Endothelial cell of umbilical vein (primary cell): ENCODE results near the gene ACOX3. TPM values are rescaled to one million over a fixed set of nuclear protein-coding genes. Genes with fewer than 3 reads are reported as not detected.

Source experiments
- BruUV-seq: library from RNA; stranded (reverse); fragments of 400-500 nt; replicated peaks from 2 replicates; lab custom pipeline; 2021; lab: Mats Ljungman, UMichigan
- CTCF ChIA-PET: fragments of 300-600, 350-600 bp; sonication (Branson Sonifier 250); formaldehyde crosslinking; loops from one replicate; lab custom pipeline; 2021; ENCODE audit warnings: antibody characterized with exemption, inconsistent platforms; lab: Charles Lee
- POLR2A ChIA-PET: fragments of 300-600, 350-600 bp; sonication (Branson Sonifier 250); formaldehyde crosslinking; loops from one replicate; lab custom pipeline; 2021; ENCODE audit warnings: antibody characterized with exemption, inconsistent platforms; lab: Charles Lee
- DNase-seq: peaks from one replicate; pipeline ENCODE4 v3.0.0-alpha.2; 2011; ENCODE audit warnings: low read depth, low spot score
- FAIRE-seq: peaks from 2 replicates; lab custom pipeline; 2011; peaks lifted over from hg19 to GRCh38; lab: Jason Lieb, UNC
- H2AFZ ChIP-seq: 2 replicates; pipeline ENCODE4 v1.6.0; 2012; ENCODE audit warnings: low read depth, low read length, control low read depth, inconsistent platforms
- H3K27ac ChIP-seq: 2 replicates; pipeline ENCODE4 v1.5.1; 2011; ENCODE audit warnings: low read depth, mild to moderate bottlenecking, control low read depth, low read length, moderate library complexity; ENCODE audit not compliant: insufficient read depth
- H3K27me3 ChIP-seq, 2 experiments: 2 replicates each; pipeline versions ENCODE4 v1.6.0 to v1.6.1; 2011; ENCODE audit warnings: low read length in 2 of 2, mixed read lengths in 1 of 2; ENCODE audit not compliant: control insufficient read depth in 2 of 2, insufficient read depth in 2 of 2
- H3K36me3 ChIP-seq, 2 experiments: 2 replicates in 1 of 2; 3 replicates in 1 of 2; pipeline ENCODE4 v1.5.1; 2011; ENCODE audit warnings: low read length in 2 of 2, mild to moderate bottlenecking in 1 of 2, moderate library complexity in 1 of 2; ENCODE audit not compliant: control insufficient read depth in 2 of 2, insufficient read depth in 2 of 2; ENCODE audit errors: extremely low read depth in 1 of 2
- H3K4me1 ChIP-seq: 3 replicates; pipeline ENCODE4 v1.5.1; 2011; ENCODE audit warnings: mild to moderate bottlenecking, low read length; ENCODE audit not compliant: control insufficient read depth, insufficient read depth; ENCODE audit errors: extremely low read depth
- H3K4me2 ChIP-seq: 2 replicates; pipeline ENCODE4 v1.6.1; 2011; ENCODE audit warnings: low read length, control low read depth, mixed read lengths; ENCODE audit not compliant: insufficient read depth
- H3K4me3 ChIP-seq, 3 experiments: fragments of 200-600 bp in 1 of 3; sonication (generic), shearing (Covaris generic) in 1 of 3; replicated peaks in 1 of 3; 2 replicates each; pipeline ENCODE4 v1.5.1; 2011 to 2016; ENCODE audit warnings: control low read depth in 3 of 3, low read length in 3 of 3, mild to moderate bottlenecking in 2 of 3, inconsistent platforms in 1 of 3, low read depth in 1 of 3, moderate library complexity in 1 of 3; ENCODE audit not compliant: insufficient read depth in 1 of 3
- H3K79me2 ChIP-seq: 2 replicates; pipeline ENCODE4 v1.6.0; 2012; ENCODE audit warnings: low read length, inconsistent platforms; ENCODE audit not compliant: control insufficient read depth, insufficient read depth
- H3K9ac ChIP-seq: replicated peaks from 2 replicates; pipeline ENCODE3; 2011; ENCODE audit warnings: low read length, control low read depth; ENCODE audit not compliant: insufficient read depth; ENCODE audit errors: extremely low read depth
- H3K9me1 ChIP-seq: replicated peaks from 3 replicates; pipeline ENCODE4 v1.6.0; 2011; ENCODE audit warnings: mild to moderate bottlenecking, low read length; ENCODE audit not compliant: control insufficient read depth, insufficient read depth; ENCODE audit errors: extremely low read depth
- H3K9me3 ChIP-seq: replicated peaks from 2 replicates; pipeline ENCODE4 v1.5.1; 2012; ENCODE audit warnings: low read length, inconsistent platforms; ENCODE audit not compliant: control insufficient read depth, insufficient read depth
- H4K20me1 ChIP-seq: replicated peaks from 2 replicates; pipeline ENCODE3; 2011; ENCODE audit warnings: mild to moderate bottlenecking, low read length; ENCODE audit not compliant: control insufficient read depth, insufficient read depth; ENCODE audit errors: extremely low read depth
- CTCF ChIP-seq, 2 donors: IDR thresholded peaks; 1 replicate in 1 of 2; 2 replicates in 1 of 2; pipeline ENCODE4 v1.5.1; 2011; ENCODE audit warnings: low read length in 2 of 2, mild to moderate bottlenecking in 2 of 2, moderate library complexity in 2 of 2, control low read depth in 1 of 2, inconsistent platforms in 1 of 2, low read depth in 1 of 2; ENCODE audit not compliant: insufficient read depth in 1 of 2; ENCODE audit errors: extremely low read depth in 1 of 2
- EZH2 ChIP-seq: IDR thresholded peaks from 2 replicates; pipeline ENCODE4 v1.6.1; 2012; ENCODE audit warnings: borderline replicate concordance, low read depth, mild to moderate bottlenecking, moderate library complexity, low read length, inconsistent platforms; ENCODE audit not compliant: severe bottlenecking
- FOS ChIP-seq: IDR thresholded peaks from 2 replicates; pipeline ENCODE4 v1.6.1; 2011; ENCODE audit warnings: mild to moderate bottlenecking, low read length, moderate library complexity, borderline replicate concordance; ENCODE audit not compliant: insufficient read depth
- GATA2 ChIP-seq: IDR thresholded peaks from 2 replicates; pipeline ENCODE4 v1.7.0; 2011; ENCODE audit warnings: low read depth, mild to moderate bottlenecking, moderate library complexity, mixed read lengths, low read length; ENCODE audit not compliant: insufficient read length, insufficient read depth
- JUN ChIP-seq: IDR thresholded peaks from 2 replicates; pipeline ENCODE4 v1.6.1; 2011; ENCODE audit warnings: borderline replicate concordance, low read depth; ENCODE audit not compliant: insufficient read length, insufficient read depth
- MAX ChIP-seq: IDR thresholded peaks from 2 replicates; pipeline ENCODE4 v1.6.1; 2011; ENCODE audit not compliant: insufficient read depth, insufficient read length
- MYC ChIP-seq: IDR thresholded peaks from one replicate; pipeline ENCODE4 v1.6.1; 2011; ENCODE audit warnings: mild to moderate bottlenecking, low read depth, low read length
- POLR2A ChIP-seq: IDR thresholded peaks from 2 replicates; pipeline ENCODE4 v1.6.1; 2012; ENCODE audit warnings: low read depth, mild to moderate bottlenecking, control low read depth, low read length
- POLR2AphosphoS5 ChIP-seq: IDR thresholded peaks from 2 replicates; pipeline ENCODE4 v1.6.1; 2012; ENCODE audit warnings: low read depth, mild to moderate bottlenecking, control low read depth, low read length, moderate library complexity; ENCODE audit not compliant: insufficient read depth
- dilution Hi-C: fragments of 300-500 bp; cut with MboI; formaldehyde crosslinking; loops from one replicate; pipeline ENCODE4 v1.15.0; 2019; ENCODE audit warnings: low sequenced_read_pairs; ENCODE audit not compliant: extremely low pct_ligation_motif_present
- intact Hi-C: fragments of 100-400 bp; cut with micrococcal nuclease; formaldehyde crosslinking; loops from one replicate; pipeline ENCODE4 v1.10.0; 2022
- polyA plus RNA-seq, 4 experiments: library from polyadenylated mRNA; depleted of rRNA in 3 of 4; stranded (reverse) in 3 of 4; unstranded in 1 of 4; fragments of >200 nt; gene quantifications; 2 replicates each; pipeline versions ENCODE4 v1.2.1 to v1.2.3, GENCODE V29; 2011 to 2012; ENCODE audit warnings: missing spikeins in 1 of 4
- total RNA-seq: library from RNA; stranded (reverse); gene quantifications from 2 replicates; pipeline ENCODE4 v1.2.3, GENCODE V29; 2021

The ACOX3 gene
- total and polyA plus RNA-seq, 2 donors (not counting 3 experiments of a cell fraction or from before 2014, with no cell fraction given), result 13.0 to 26.3 TPM

- no peaks in the 10 kb centered on the region for H3K79me2 ChIP-seq
- ChIA-PET POLR2A (no interaction called here), CTCF (no interaction called here)
- DNase-seq (no peak), FAIRE-seq (no peak)
- no peaks in the 10 kb centered on the region for H3K4me1 ChIP-seq
- no peak overlapping the region for H3K4me2 ChIP-seq
- TF ChIP-seq CTCF (IDR thresholded peaks at IDR 0.05; ENCODE audit: extremely low read depth in 1 of 2, insufficient read depth in 1 of 2, low read depth in 1 of 2, low read length in 2 of 2) (no peak), JUN (no peak), EZH2 (no peak), MAX (no peak), GATA2 (no peak), MYC (no peak), POLR2A (no peak), FOS (no peak), POLR2AphosphoS5 (no peak)
- intact Hi-C loops (no loop called here), dilution Hi-C loops (no loop called here)
- no TSS peak for BruUV-seq
- H3K4me3 ChIP-seq, result no peak overlapping the region
- no peak overlapping the region for H3K27ac ChIP-seq
- H3K9me1 ChIP-seq, result no peaks in the 10 kb centered on the region
- H3K9me3 ChIP-seq, result no peaks in the 10 kb centered on the region
- no peaks in the 10 kb centered on the region for H4K20me1 ChIP-seq
- no peaks in the 10 kb centered on the region for H3K27me3 ChIP-seq
- no peak overlapping the region for H3K9ac ChIP-seq
- no peak overlapping the region for H2AFZ ChIP-seq
- H3K36me3 ChIP-seq, result no peaks in the 10 kb centered on the region
Measured at GRCh38 chr4:8373973-8374545, 66.5 kb downstream of the ACOX3 start.
